ENCODE results near the gene LRP3.

GRCh38 chr19:33194532-33194885 lies 379 bp downstream of the LRP3 start:
- TF ChIP-seq RAD21 (IDR thresholded peaks at IDR 0.05; ENCODE audit: low read length) (no peak), CTCF (IDR thresholded peaks at IDR 0.05) (no peak), EP300 (IDR thresholded peaks at IDR 0.05; ENCODE audit: borderline replicate concordance in 1 of 2, low read depth in 1 of 2, low read length in 1 of 2) (no peak), SMC3 (IDR thresholded peaks at IDR 0.05; ENCODE audit: low read depth, low read length) (no peak), REST (IDR thresholded peaks at IDR 0.05; ENCODE audit: low read depth, low read length) (no peak), JUND (IDR thresholded peaks at IDR 0.05) (no peak), PBX3 (IDR thresholded peaks at IDR 0.05) (no peak), POLR2AphosphoS5 (IDR thresholded peaks at IDR 0.05; ENCODE audit: low read depth, low read length) (no peak), USF1 (IDR thresholded peaks at IDR 0.05; ENCODE audit: borderline replicate concordance, low read depth) (no peak), ELF1 (IDR thresholded peaks at IDR 0.05) (no peak), USF2 (IDR thresholded peaks at IDR 0.05; ENCODE audit: borderline replicate concordance, low read depth, low read length) (no peak), CHD2 (IDR thresholded peaks at IDR 0.05; ENCODE audit: low read length, partially characterized antibody) (no peak), SIN3A (IDR thresholded peaks at IDR 0.05; ENCODE audit: borderline replicate concordance, low read depth, low read length) (no peak)

All from SK-N-SH (cell line).